Sigmoid colon (tissue), 7 donors: ENCODE measurements around the gene ZNF503. TPM values are rescaled to one million over a fixed set of nuclear protein-coding genes. Genes with fewer than 3 reads are reported as not detected.

Source experiments
- DNase-seq: peaks from one replicate; pipeline ENCODE4 v3.0.0-alpha.2; 2019
- H3K27ac ChIP-seq, 4 donors: fragments of 200-600 bp; sonication (generic); one replicate each; pipeline ENCODE4 v1.5.1; 2016 to 2019; ENCODE audit warnings: mild to moderate bottlenecking in 1 of 4
- H3K27me3 ChIP-seq, 3 donors: fragments of 200-600 bp; sonication (generic); one replicate each; pipeline ENCODE4 v1.5.1; 2019; ENCODE audit warnings: mild to moderate bottlenecking in 1 of 3
- H3K36me3 ChIP-seq, 4 donors: fragments of 200-600 bp; sonication (generic); one replicate each; pipeline ENCODE4 v1.5.1; 2016 to 2019
- H3K4me1 ChIP-seq, 4 donors: fragments of 200-600 bp; sonication (generic); one replicate each; pipeline ENCODE4 v1.5.1; 2017 to 2019
- H3K4me3 ChIP-seq, 4 donors: fragments of 200-600 bp; sonication (generic); one replicate each; pipeline ENCODE4 v1.5.1; 2017 to 2019; ENCODE audit warnings: mild to moderate bottlenecking in 2 of 4, moderate library complexity in 1 of 4
- H3K9me3 ChIP-seq, 4 donors: fragments of 200-600 bp in 3 of 4; sonication (generic) in 3 of 4; one replicate each; pipeline versions ENCODE4 v1.5.1 to v1.6.1; 2013 to 2019
- CTCF ChIP-seq, 4 experiments: fragments of 450-650 bp in 3 of 4; fragments of 200-600 bp in 1 of 4; IDR thresholded peaks; one replicate each; pipeline ENCODE4 v1.5.1; 2016 to 2019; ENCODE audit warnings: antibody characterized with exemption in 4 of 4, mild to moderate bottlenecking in 3 of 4, moderate library complexity in 2 of 4
- EP300 ChIP-seq, 4 donors: sonication (generic); formaldehyde crosslinking; IDR thresholded peaks; one replicate each; pipeline ENCODE4 v1.6.1; 2017; ENCODE audit warnings: antibody characterized with exemption in 4 of 4
- POLR2A ChIP-seq, 2 donors: fragments of 450-650 bp; IDR thresholded peaks; one replicate each; pipeline ENCODE4 v1.6.1; 2016; ENCODE audit warnings: antibody characterized with exemption in 2 of 2, mild to moderate bottlenecking in 2 of 2, moderate library complexity in 2 of 2
- POLR2AphosphoS5 ChIP-seq, 4 donors: sonication (generic); formaldehyde crosslinking; IDR thresholded peaks; one replicate each; pipeline ENCODE4 v1.6.1; 2017; ENCODE audit warnings: antibody characterized with exemption in 4 of 4
- WGBS, 2 donors: extraction: QIAGEN DNeasy Blood & Tissue Kit; methylation state at CpG; one replicate each; pipeline ENCODE4 v1.1.7; 2013; 5-methylcytosine and 5-hydroxymethylcytosine counted together
- intact Hi-C: fragments of 100-400 bp; cut with DNase I; formaldehyde crosslinking; loops from one replicate; pipeline ENCODE4 v1.15.1; 2023
- polyA plus RNA-seq, 3 donors: library from polyadenylated mRNA; stranded (reverse); fragments of 200-250 nt; gene quantifications; one replicate each; pipeline ENCODE4 v1.2.3, GENCODE V29; 2013
- total RNA-seq, 4 donors: library from RNA; depleted of rRNA; stranded (reverse); fragments of >200 nt; gene quantifications; one replicate each; pipeline ENCODE4 v1.1.0, GENCODE V29; 2016
- donor health status: healthy with polysubstance abuse.
- donor health status: Bipolar disorder and iron deficiency.
- donor health status: healthy.

Gene ZNF503
- total and polyA plus RNA-seq, 7 donors = 2.3 to 20.3 (median 10.0) TPM

DNA sequence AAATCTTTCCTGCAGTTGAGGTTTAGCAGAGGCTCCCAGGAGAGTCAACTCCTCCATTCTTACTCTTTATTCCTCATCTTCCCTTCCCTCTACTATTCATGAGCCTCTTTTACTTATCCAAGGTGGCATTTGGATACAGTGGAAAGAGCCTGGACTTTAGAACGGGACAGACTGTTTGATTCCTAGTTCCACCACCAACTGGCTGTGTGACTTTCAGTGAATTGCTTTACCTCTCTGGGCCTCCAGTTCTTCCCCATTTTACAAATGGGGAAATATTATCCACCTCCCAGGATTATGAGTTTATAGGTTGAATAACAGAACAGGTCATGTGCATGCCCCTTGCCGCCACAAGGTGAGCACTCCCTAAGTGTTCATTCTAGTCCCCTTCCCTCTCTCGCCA lies 49.9 kb downstream of the ZNF503 start:
- no peaks in the 10 kb centered on the region for H3K27me3 ChIP-seq
- H3K36me3 ChIP-seq = no peaks in the 10 kb centered on the region
- no peaks in the 10 kb centered on the region for H3K4me1 ChIP-seq
- no peak overlapping the region for H3K4me3 ChIP-seq
- H3K9me3 ChIP-seq = peaks cover 0 to 5% (median 0%) of the 10 kb centered on the region in 4 donors
- intact Hi-C loops = no loop called here
- no peak for DNase-seq
- TF ChIP-seq POLR2AphosphoS5 (IDR thresholded peaks at IDR 0.05) = no peak
- no peak for TF ChIP-seq POLR2A (IDR thresholded peaks at IDR 0.05)
- TF ChIP-seq EP300 (IDR thresholded peaks at IDR 0.05) = no peak
- no peak for TF ChIP-seq CTCF (IDR thresholded peaks at IDR 0.05)
- WGBS, 2 donors = 98 to 100% methylated on average over 3 of the region's 3 CpGs
- no peak overlapping the region for H3K27ac ChIP-seq

GRCh38 chr10:75350791-75351190 lies 50.8 kb downstream of the ZNF503 start:
- 93 to 95% methylated on average over 4 of the region's 4 CpGs for WGBS, 2 donors
- DNase-seq = no peak
- intact Hi-C loops = no loop called here

More at GRCh38 chr10:75350791-75351190, 50.8 kb downstream of the ZNF503 start:
- Histone ChIP-seq H3K9me3 (peaks cover 0 to 2% (median 0%) of the 10 kb centered on the region in 4 donors), H3K36me3 (no peaks in the 10 kb centered on the region), H3K27me3 (no peaks in the 10 kb centered on the region), H3K27ac (no peak overlapping the region), H3K4me3 (no peak overlapping the region), H3K4me1 (no peaks in the 10 kb centered on the region)
- TF ChIP-seq CTCF (IDR thresholded peaks at IDR 0.05) = no peak

Other genes with a start within 250 kb of the ZNF503 start
- 100 to 1,000 TPM; 205 to 253 (median 232) TPM for gene VDAC2, start 191.0 kb downstream of the ZNF503 start, total RNA-seq
- gene VDAC2, start 191.0 kb downstream of the ZNF503 start, polyA plus RNA-seq = 100 to 1,000 TPM; 232 to 437 (median 282) TPM
- 10 to 100 TPM in 2 of 4 donors, 1 to 10 TPM in 2; 7.8 to 11.4 (median 10.3) TPM for gene COMTD1, start 165.8 kb downstream of the ZNF503 start, total RNA-seq
- 100 to 1,000 TPM in 2 of 3 donors, 10 to 100 TPM in 1; 56.5 to 147 (median 105) TPM for gene COMTD1, start 165.8 kb downstream of the ZNF503 start, polyA plus RNA-seq
- 10 to 100 TPM in 3 of 4 donors, 1 to 10 TPM in 1; 5.7 to 22.2 (median 13.7) TPM for gene LRMDA, start 29.9 kb upstream of the ZNF503 start, total RNA-seq
- 1 to 10 TPM; 2.8 to 9.0 (median 4.2) TPM for gene LRMDA, start 29.9 kb upstream of the ZNF503 start, polyA plus RNA-seq